Left ventricle myocardium inferior (tissue), 1 donor: ENCODE results near the gene JUP. TPM values are rescaled to one million over a fixed set of nuclear protein-coding genes. Genes with fewer than 3 reads are reported as not detected.

Experiments used
- DNase-seq: peaks from one replicate; pipeline ENCODE4 v3.0.0-alpha.2; 2020
- H3K27ac ChIP-seq: fragments of 200-600 bp; replicated peaks from 2 replicates; pipeline ENCODE4 v1.8.0; 2021
- H3K27me3 ChIP-seq: fragments of 200-600 bp; 2 replicates; pipeline ENCODE4 v1.8.0; 2021; ENCODE audit warnings: low read depth
- H3K36me3 ChIP-seq: fragments of 200-600 bp; 2 replicates; pipeline ENCODE4 v1.8.0; 2021
- H3K4me1 ChIP-seq: fragments of 200-600 bp; 2 replicates; pipeline ENCODE4 v1.8.0; 2021
- H3K4me3 ChIP-seq: fragments of 200-600 bp; 2 replicates; pipeline ENCODE4 v1.8.0; 2021; ENCODE audit warnings: mild to moderate bottlenecking, moderate library complexity
- H3K9me3 ChIP-seq: fragments of 200-600 bp; replicated peaks from 2 replicates; pipeline ENCODE4 v1.8.0; 2021
- intact Hi-C: fragments of 100-400 bp; cut with micrococcal nuclease; formaldehyde crosslinking; loops from one replicate; pipeline ENCODE4 v1.11.0; 2022
- total RNA-seq: library from RNA; stranded (reverse); fragmentation: NEBNext Ultra II Directional; extraction: Animal tissue kit (Norgen Biotek cat#: 25700); gene quantifications from one replicate; pipeline ENCODE4 v1.2.1, GENCODE V29; 2021
- TF ChIP-seq, protein P1 (sequence below): fragments of 200-600 bp; IDR thresholded peaks from 2 replicates; pipeline ENCODE4 v1.8.0; 2021; ENCODE audit warnings: antibody characterized with exemption, mild to moderate bottlenecking, borderline replicate concordance
- donor health status: DM: no; HTN: yes; CAD: no; lungs with severe emphysema.

The JUP gene
- total RNA-seq, 1 donor from 2014 or later = 160 TPM

GRCh38 chr17:41812381-41813151, 26.1 kb upstream of the JUP start, which contains the start of gene FKBP10:
Gene FKBP10 (plus strand): TSS chr17:41813004. CDS start chr17:41813035, 31 bp downstream.
- H3K36me3 ChIP-seq = no peaks in the 10 kb centered on the region
- peak within 1 kb of the TSS; percentile 76 for H3K27ac ChIP-seq
- H3K4me1 ChIP-seq = peaks cover 39% of the 10 kb centered on the region
- peak; percentile 61 for DNase-seq
- no peaks in the 10 kb centered on the region for H3K9me3 ChIP-seq
- intact Hi-C loops = no loop called here
- peak within 1 kb of the TSS; percentile 89 for H3K4me3 ChIP-seq
- TF ChIP-seq, protein P1, sequence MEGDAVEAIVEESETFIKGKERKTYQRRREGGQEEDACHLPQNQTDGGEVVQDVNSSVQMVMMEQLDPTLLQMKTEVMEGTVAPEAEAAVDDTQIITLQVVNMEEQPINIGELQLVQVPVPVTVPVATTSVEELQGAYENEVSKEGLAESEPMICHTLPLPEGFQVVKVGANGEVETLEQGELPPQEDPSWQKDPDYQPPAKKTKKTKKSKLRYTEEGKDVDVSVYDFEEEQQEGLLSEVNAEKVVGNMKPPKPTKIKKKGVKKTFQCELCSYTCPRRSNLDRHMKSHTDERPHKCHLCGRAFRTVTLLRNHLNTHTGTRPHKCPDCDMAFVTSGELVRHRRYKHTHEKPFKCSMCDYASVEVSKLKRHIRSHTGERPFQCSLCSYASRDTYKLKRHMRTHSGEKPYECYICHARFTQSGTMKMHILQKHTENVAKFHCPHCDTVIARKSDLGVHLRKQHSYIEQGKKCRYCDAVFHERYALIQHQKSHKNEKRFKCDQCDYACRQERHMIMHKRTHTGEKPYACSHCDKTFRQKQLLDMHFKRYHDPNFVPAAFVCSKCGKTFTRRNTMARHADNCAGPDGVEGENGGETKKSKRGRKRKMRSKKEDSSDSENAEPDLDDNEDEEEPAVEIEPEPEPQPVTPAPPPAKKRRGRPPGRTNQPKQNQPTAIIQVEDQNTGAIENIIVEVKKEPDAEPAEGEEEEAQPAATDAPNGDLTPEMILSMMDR = no peak
- peaks cover 4% of the 10 kb centered on the region for H3K27me3 ChIP-seq

GRCh38 chr17:41811549-41812380, 25.3 kb upstream of the JUP start, which contains the start of gene P3H4:
Gene P3H4 (minus strand): TSS chr17:41811949. CDS start chr17:41811915, 34 bp downstream.
- Histone ChIP-seq H3K9me3 (no peaks in the 10 kb centered on the region), H3K4me1 (peaks cover 39% of the 10 kb centered on the region), H3K36me3 (no peaks in the 10 kb centered on the region), H3K27ac (peak within 1 kb of the TSS; percentile 76), H3K4me3 (peak within 1 kb of the TSS; percentile 89), H3K27me3 (peaks cover 4% of the 10 kb centered on the region)
- intact Hi-C loops = no loop called here
- peak; percentile 78 for DNase-seq
- TF ChIP-seq, protein P1 = peak; percentile 82

DNA sequence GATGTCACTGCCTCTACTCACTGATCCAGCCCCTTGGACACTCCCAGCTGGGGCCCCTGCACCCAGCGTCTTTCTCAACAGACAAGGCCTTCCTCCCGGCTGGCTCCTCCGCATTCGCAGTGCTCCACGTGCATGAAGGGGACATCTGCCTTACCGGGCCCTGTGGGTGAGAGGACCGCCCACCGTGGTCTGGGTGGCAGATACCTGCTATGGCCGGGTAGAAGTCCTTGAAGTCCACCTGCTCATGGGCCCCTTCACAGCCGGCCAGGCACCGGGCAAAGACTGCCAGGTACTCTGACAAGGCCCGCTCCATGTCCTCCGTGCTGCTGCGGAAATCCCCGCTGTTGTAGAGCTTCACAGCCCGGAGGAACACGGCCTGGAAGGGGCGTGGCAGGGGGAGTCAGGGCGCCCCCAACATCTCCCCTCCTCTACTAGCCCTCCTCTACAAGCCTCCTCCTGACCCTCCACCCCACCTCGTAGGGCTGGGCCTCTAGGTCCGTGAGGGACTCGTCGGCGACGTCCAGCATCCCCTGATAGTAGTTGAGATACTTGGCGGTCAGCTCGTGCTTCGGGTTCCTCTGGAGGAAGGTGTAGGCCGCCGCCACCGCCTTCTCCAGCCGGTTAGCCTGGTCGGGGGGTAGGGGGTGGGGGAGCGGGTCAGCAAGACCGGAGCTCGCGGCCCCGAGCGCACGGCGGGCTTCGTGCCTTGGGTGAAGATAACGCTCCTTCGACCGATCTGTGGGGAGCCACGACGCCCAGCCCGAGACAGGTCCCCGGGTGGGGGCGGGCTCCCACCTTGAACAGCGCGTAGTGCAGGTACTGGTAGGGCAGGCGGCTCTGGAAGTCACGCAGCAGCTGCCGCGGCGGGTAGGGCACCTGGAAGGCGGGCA, 24.4 kb upstream of the JUP start:
- Histone ChIP-seq H3K27me3 (peaks cover 4% of the 10 kb centered on the region), H3K27ac (peak overlapping the region; percentile 76), H3K4me1 (peaks cover 39% of the 10 kb centered on the region), H3K4me3 (peak overlapping the region; percentile 89), H3K36me3 (peaks cover 5% of the 10 kb centered on the region), H3K9me3 (no peaks in the 10 kb centered on the region)
- intact Hi-C loops = no loop called here
- TF ChIP-seq, protein P1 = no peak
- DNase-seq = no peak

DNA sequence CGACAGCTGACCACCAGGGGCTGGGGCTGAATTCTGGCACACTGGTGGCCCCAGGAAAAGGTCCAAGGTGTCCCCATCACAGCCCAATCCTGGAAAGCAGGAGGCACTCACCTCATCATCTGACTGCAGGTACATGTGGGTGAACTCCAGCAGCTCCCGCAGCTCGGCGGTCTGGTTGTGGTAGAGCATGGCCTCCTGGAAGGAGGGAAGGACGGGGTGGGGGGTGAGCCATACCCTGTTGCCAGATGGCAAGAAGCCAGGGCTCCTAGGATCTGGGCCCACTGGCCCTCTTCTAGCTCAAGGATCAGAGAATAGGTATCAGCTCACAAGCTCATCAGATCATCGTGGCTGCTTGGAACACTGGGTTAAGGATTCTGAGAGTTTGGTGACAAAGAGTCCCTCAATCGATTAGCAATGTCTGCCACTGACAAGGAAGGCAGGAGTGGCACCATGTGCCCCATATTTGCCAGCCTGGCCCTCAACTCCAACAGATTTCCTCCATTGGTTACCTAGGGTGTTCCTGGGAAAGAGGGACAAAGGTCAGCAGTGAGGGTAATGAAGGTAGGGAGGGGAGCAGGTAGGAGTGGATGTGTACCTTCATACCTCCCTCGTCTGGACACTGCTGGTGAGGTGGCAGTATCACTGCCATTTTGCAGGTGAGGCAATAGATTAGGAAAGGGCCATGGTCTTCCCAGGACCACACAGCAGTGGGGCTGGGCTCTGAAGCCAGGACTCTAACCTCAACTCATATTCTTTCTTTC, 20.4 kb upstream of the JUP start:
- TF ChIP-seq, protein P1 = no peak
- H3K27me3 ChIP-seq = no peaks in the 10 kb centered on the region
- intact Hi-C loops = no loop called here
- H3K4me1 ChIP-seq = peaks cover 26% of the 10 kb centered on the region
- H3K27ac ChIP-seq = no peak overlapping the region
- DNase-seq = no peak
- H3K36me3 ChIP-seq = peaks cover 5% of the 10 kb centered on the region
- no peak overlapping the region for H3K4me3 ChIP-seq
- H3K9me3 ChIP-seq = no peaks in the 10 kb centered on the region
